Esophagus squamous epithelium (tissue), 4 donors: ENCODE results near the gene FLCN.

Source experiments
- POLR2A ChIP-seq, 4 donors: fragments of 450-650 bp; IDR thresholded peaks; one replicate each; pipeline ENCODE4 v1.6.1; 2017; ENCODE audit warnings: antibody characterized with exemption in 4 of 4, mild to moderate bottlenecking in 4 of 4, moderate library complexity in 3 of 4
- TF ChIP-seq, protein P1 (sequence below), 6 experiments: fragments of 450-650 bp in 4 of 6; fragments of 200-600 bp in 2 of 6; sonication (generic) in 2 of 6; IDR thresholded peaks; one replicate each; pipeline ENCODE4 v1.5.1; 2016 to 2019; ENCODE audit warnings: antibody characterized with exemption in 6 of 6, mild to moderate bottlenecking in 4 of 6, moderate library complexity in 4 of 6

DNA sequence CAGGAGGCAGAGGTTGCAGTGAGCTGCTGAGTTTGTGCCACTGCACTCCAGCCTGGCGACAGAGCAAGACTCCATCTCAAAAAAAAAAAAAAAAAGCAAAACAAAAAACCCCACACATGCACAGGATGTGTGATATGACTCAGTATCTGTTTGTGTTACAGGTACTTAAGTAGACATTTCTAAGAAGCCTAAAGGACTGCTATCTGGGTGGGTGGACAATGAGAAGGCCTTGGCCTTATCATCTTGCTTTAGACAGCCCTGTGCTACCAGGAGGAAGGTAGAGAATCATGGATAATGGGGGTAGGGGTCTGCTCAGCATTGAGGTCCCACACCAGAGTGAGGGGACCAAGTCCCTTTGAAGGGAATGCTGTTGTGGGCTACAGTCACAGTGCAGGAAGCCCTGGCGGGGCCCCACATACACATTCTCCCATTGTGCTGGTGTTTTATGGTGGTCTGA, 57.6 kb downstream of the FLCN start:
- TF ChIP-seq, protein P1, sequence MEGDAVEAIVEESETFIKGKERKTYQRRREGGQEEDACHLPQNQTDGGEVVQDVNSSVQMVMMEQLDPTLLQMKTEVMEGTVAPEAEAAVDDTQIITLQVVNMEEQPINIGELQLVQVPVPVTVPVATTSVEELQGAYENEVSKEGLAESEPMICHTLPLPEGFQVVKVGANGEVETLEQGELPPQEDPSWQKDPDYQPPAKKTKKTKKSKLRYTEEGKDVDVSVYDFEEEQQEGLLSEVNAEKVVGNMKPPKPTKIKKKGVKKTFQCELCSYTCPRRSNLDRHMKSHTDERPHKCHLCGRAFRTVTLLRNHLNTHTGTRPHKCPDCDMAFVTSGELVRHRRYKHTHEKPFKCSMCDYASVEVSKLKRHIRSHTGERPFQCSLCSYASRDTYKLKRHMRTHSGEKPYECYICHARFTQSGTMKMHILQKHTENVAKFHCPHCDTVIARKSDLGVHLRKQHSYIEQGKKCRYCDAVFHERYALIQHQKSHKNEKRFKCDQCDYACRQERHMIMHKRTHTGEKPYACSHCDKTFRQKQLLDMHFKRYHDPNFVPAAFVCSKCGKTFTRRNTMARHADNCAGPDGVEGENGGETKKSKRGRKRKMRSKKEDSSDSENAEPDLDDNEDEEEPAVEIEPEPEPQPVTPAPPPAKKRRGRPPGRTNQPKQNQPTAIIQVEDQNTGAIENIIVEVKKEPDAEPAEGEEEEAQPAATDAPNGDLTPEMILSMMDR (IDR thresholded peaks at IDR 0.05) = no peak
- no peak for TF ChIP-seq POLR2A (IDR thresholded peaks at IDR 0.05)
